Fibroblast of villous mesenchyme (primary cell): ENCODE results near the gene C14orf119. TPM values are rescaled to one million over a fixed set of nuclear protein-coding genes. Genes with fewer than 3 reads are reported as not detected.

ENCODE experiments used
- DNase-seq: peaks from one replicate; pipeline ENCODE4 v3.0.0-alpha.2; 2010; ENCODE audit warnings: low read depth
- H3K4me3 ChIP-seq: 2 replicates; pipeline ENCODE4 v1.5.1; 2011; ENCODE audit warnings: low read depth, mild to moderate bottlenecking, low read length
- CTCF ChIP-seq: IDR thresholded peaks from 2 replicates; pipeline ENCODE4 v1.5.1; 2012; ENCODE audit warnings: low read depth, mild to moderate bottlenecking, low read length; ENCODE audit not compliant: insufficient read depth
- total RNA-seq: library from RNA; depleted of rRNA; stranded (reverse); fragments of >200 nt; gene quantifications from 2 replicates; pipeline ENCODE4 v1.2.3, GENCODE V29; 2012

C14orf119 gene
- total RNA-seq, 1 donor = 66.1 TPM

GRCh38 chr14:23127861-23128260, 32.6 kb downstream of the C14orf119 start:
- no peak for DNase-seq
- TF ChIP-seq CTCF = no peak
- H3K4me3 ChIP-seq = no peak overlapping the region

- no peak for TF ChIP-seq CTCF
- DNase-seq = no peak
- H3K4me3 ChIP-seq = no peak overlapping the region
These were observed 33.9 kb downstream of the C14orf119 start for GRCh38 chr14:23128969-23129758.

GRCh38 chr14:23129759-23130316, 34.5 kb downstream of the C14orf119 start:
- DNase-seq = no peak
- no peak overlapping the region for H3K4me3 ChIP-seq
- TF ChIP-seq CTCF = no peak

GRCh38 chr14:23130871-23131270, 35.6 kb downstream of the C14orf119 start:
- TF ChIP-seq CTCF = no peak
- no peak for DNase-seq
- H3K4me3 ChIP-seq = no peak overlapping the region

- TF ChIP-seq CTCF = no peak
- no peak overlapping the region for H3K4me3 ChIP-seq
- no peak for DNase-seq
These were observed 36.2 kb downstream of the C14orf119 start for GRCh38 chr14:23131482-23131881.

- no peak for TF ChIP-seq CTCF
- H3K4me3 ChIP-seq = no peak overlapping the region
- no peak for DNase-seq
These were observed 37.7 kb downstream of the C14orf119 start for GRCh38 chr14:23132970-23133369.

- no peak overlapping the region for H3K4me3 ChIP-seq
- no peak for TF ChIP-seq CTCF
- DNase-seq = no peak
These were observed 41.3 kb downstream of the C14orf119 start for GRCh38 chr14:23136566-23137133.
